Panc1 (cell line): Measurements from ENCODE around the gene LRRC4B. TPM values are rescaled to one million over a fixed set of nuclear protein-coding genes. Genes with fewer than 3 reads are reported as not detected.

Experiments used
- ATAC-seq: fragments of 200-7000 bp; cut with Tn5 transposase; 2 replicates; pipeline ENCODE4 v1.9.1; 2020; ENCODE audit warnings: mild to moderate bottlenecking, moderate library complexity
- BruUV-seq: library from RNA; stranded (reverse); fragments of 400-500 nt; replicated peaks from 2 replicates; lab custom pipeline; 2021; lab: Mats Ljungman, UMichigan
- CTCF ChIA-PET: fragments of 300-600 bp; sonication (Branson Sonifier 250); formaldehyde crosslinking; loops from one replicate; lab custom pipeline; 2022; ENCODE audit warnings: antibody characterized with exemption; lab: Charles Lee
- POLR2A ChIA-PET: fragments of 300-600 bp; sonication (Branson Sonifier 250); formaldehyde crosslinking; loops from one replicate; lab custom pipeline; 2022; ENCODE audit warnings: antibody characterized with exemption; lab: Charles Lee
- DNase-seq: peaks from one replicate; pipeline ENCODE4 v3.0.0-alpha.2; 2010; ENCODE audit warnings: low read depth, low spot score
- H3K27ac ChIP-seq: 2 replicates; pipeline ENCODE4 v1.5.1; 2011; ENCODE audit warnings: mild to moderate bottlenecking, low read length, inconsistent platforms
- H3K27me3 ChIP-seq: fragments of 200-500 bp; sonication (Bioruptor generic); 2 replicates; pipeline ENCODE4 v1.6.0; 2014; ENCODE audit warnings: low read length, inconsistent platforms; ENCODE audit not compliant: control insufficient read depth, insufficient read depth
- H3K36me3 ChIP-seq: fragments of 200-500 bp; sonication (Bioruptor generic); 2 replicates; pipeline ENCODE4 v1.5.1; 2014; ENCODE audit warnings: inconsistent platforms, mild to moderate bottlenecking, low read length, moderate library complexity; ENCODE audit not compliant: control insufficient read depth, insufficient read depth
- H3K4me1 ChIP-seq: 2 replicates; pipeline ENCODE4 v1.5.1; 2011; ENCODE audit warnings: inconsistent platforms, mild to moderate bottlenecking, low read length, moderate library complexity; ENCODE audit not compliant: control insufficient read depth, insufficient read depth
- H3K4me3 ChIP-seq, 2 experiments: 2 replicates each; pipeline ENCODE4 v1.5.1; 2011 to 2012; ENCODE audit warnings: low read depth in 2 of 2, low read length in 2 of 2, mild to moderate bottlenecking in 2 of 2, inconsistent platforms in 1 of 2, moderate library complexity in 1 of 2
- H3K9me3 ChIP-seq: fragments of 200-500 bp; sonication (Bioruptor generic); 2 replicates; pipeline ENCODE4 v1.5.1; 2014; ENCODE audit warnings: low read depth, mild to moderate bottlenecking, inconsistent platforms, low read length, moderate library complexity; ENCODE audit not compliant: control insufficient read depth, insufficient read depth
- CTCF ChIP-seq: fragments of 450-650 bp; IDR thresholded peaks from 2 replicates; pipeline ENCODE4 v1.5.1; 2017; ENCODE audit warnings: mild to moderate bottlenecking
- POLR2AphosphoS5 ChIP-seq: IDR thresholded peaks from 2 replicates; pipeline ENCODE4 v1.6.1; 2012; ENCODE audit warnings: mild to moderate bottlenecking, low read depth, low read length, moderate library complexity
- REST ChIP-seq, 2 experiments: IDR thresholded peaks; 2 replicates each; pipeline ENCODE4 v1.6.1; 2011 to 2012; ENCODE audit warnings: low read depth in 2 of 2, control low read depth in 1 of 2, low read length in 1 of 2, mild to moderate bottlenecking in 1 of 2, moderate library complexity in 1 of 2; ENCODE audit not compliant: insufficient read depth in 1 of 2
- SIN3A ChIP-seq: IDR thresholded peaks from 2 replicates; pipeline ENCODE4 v1.6.1; 2012; ENCODE audit warnings: low read depth, mild to moderate bottlenecking, low read length, moderate library complexity, borderline replicate concordance; ENCODE audit not compliant: insufficient read depth
- TCF7L2 ChIP-seq: IDR thresholded peaks from 2 replicates; pipeline ENCODE4 v1.6.1; 2011; ENCODE audit warnings: mild to moderate bottlenecking, low read depth, low read length, inconsistent platforms
- in situ Hi-C: cut with HindIII; loops from 2 replicates; pipeline ENCODE4 v1.10.0; 2016; ENCODE audit warnings: low sequenced_read_pairs, low pct_unique_long_range_greater_than_20kb
- intact Hi-C: fragments of 100-400 bp; cut with micrococcal nuclease; formaldehyde crosslinking; loops from one replicate; pipeline ENCODE4 v1.10.0; 2022; ENCODE audit not compliant: unreplicated experiment
- total RNA-seq: library from RNA; stranded (reverse); gene quantifications from one replicate; pipeline ENCODE4 v1.2.1, GENCODE V29; 2021; ENCODE audit not compliant: unreplicated experiment

The LRRC4B gene
- total RNA-seq, 1 experiment from 2014 or later = 0.57 TPM

GRCh38 chr19:50490991-50491472 is 77.2 kb downstream of the LRRC4B start:
- TF ChIP-seq POLR2AphosphoS5 (no peak), CTCF (no peak), SIN3A (no peak), TCF7L2 (no peak), REST (IDR thresholded peaks at IDR 0.05; ENCODE audit: insufficient read depth in 1 of 2, low read depth in 2 of 2, low read length in 1 of 2) (no peak)
- Histone ChIP-seq H3K27ac (no peak overlapping the region), H3K9me3 (no peaks in the 10 kb centered on the region; the same call in 1 of the 2 replicates), H3K27me3 (no peaks in the 10 kb centered on the region), H3K4me1 (no peaks in the 10 kb centered on the region), H3K36me3 (no peaks in the 10 kb centered on the region), H3K4me3 (no peak overlapping the region)
- DNase-seq = no peak
- no TSS peak for BruUV-seq
- POLR2A ChIA-PET = no interaction called here
- ATAC-seq = no peak
- CTCF ChIA-PET = interaction anchor here (0.8 kb wide), 1 partner anchor 438 kb away, joined by 7 read pairs; no protein-coding TSS in a partner anchor
- in situ Hi-C loops = no loop called here
- intact Hi-C loops = no loop called here

- no peak overlapping the region for H3K27ac ChIP-seq
- ATAC-seq (no peak), DNase-seq (no peak)
- TF ChIP-seq POLR2AphosphoS5 = no peak
- no peak for TF ChIP-seq SIN3A
- TF ChIP-seq CTCF = no peak
- TF ChIP-seq REST (IDR thresholded peaks at IDR 0.05; ENCODE audit: insufficient read depth in 1 of 2, low read depth in 2 of 2, low read length in 1 of 2) = no peak
- TF ChIP-seq TCF7L2 = no peak
- in situ Hi-C loops = no loop called here
- H3K36me3 ChIP-seq = no peaks in the 10 kb centered on the region
- BruUV-seq = no TSS peak
- H3K4me1 ChIP-seq = no peaks in the 10 kb centered on the region
- no peaks in the 10 kb centered on the region; the same call in 1 of the 2 replicates for H3K9me3 ChIP-seq
- H3K27me3 ChIP-seq = no peaks in the 10 kb centered on the region
- H3K4me3 ChIP-seq = no peak overlapping the region
- intact Hi-C loops = no loop called here
- POLR2A ChIA-PET = no interaction called here
- CTCF ChIA-PET = interaction anchor here (0.8 kb wide), 1 partner anchor 438 kb away, joined by 7 read pairs; no protein-coding TSS in a partner anchor
Measured at GRCh38 chr19:50490411-50490811, 77.8 kb downstream of the LRRC4B start.
